A673 (cell line): ENCODE data around the gene TTLL6. TPM values are rescaled to one million over a fixed set of nuclear protein-coding genes. Genes with fewer than 3 reads are reported as not detected.

Source experiments
- BruUV-seq: library from RNA; stranded (reverse); fragments of 400-500 nt; replicated peaks from 2 replicates; lab custom pipeline; 2021; lab: Mats Ljungman, UMichigan
- CTCF ChIA-PET: fragments of 300-600 bp; sonication (Branson Sonifier 250); formaldehyde crosslinking; loops from one replicate; lab custom pipeline; 2022; ENCODE audit warnings: antibody characterized with exemption; lab: Charles Lee
- POLR2A ChIA-PET: fragments of 300-600 bp; sonication (Branson Sonifier 250); formaldehyde crosslinking; loops from one replicate; lab custom pipeline; 2022; ENCODE audit warnings: antibody characterized with exemption; ENCODE audit not compliant: low non-redundant PET; lab: Charles Lee
- DNase-seq: peaks from one replicate; pipeline ENCODE4 v3.0.0-alpha.2; 2015; ENCODE audit warnings: low spot score
- H3K27ac ChIP-seq: fragments of 200-600 bp; sonication (generic); 2 replicates; pipeline ENCODE4 v1.5.1; 2016; ENCODE audit warnings: mixed run types, low read depth, mild to moderate bottlenecking, mixed read lengths, antibody characterized with exemption, low read length; ENCODE audit not compliant: poor library complexity, severe bottlenecking
- H3K27me3 ChIP-seq: fragments of 200-600 bp; sonication (generic); replicated peaks from 2 replicates; pipeline ENCODE4 v1.6.1; 2017; ENCODE audit warnings: mixed run types, low read depth, mild to moderate bottlenecking, mixed read lengths, antibody characterized with exemption, low read length; ENCODE audit not compliant: insufficient read depth, poor library complexity
- H3K36me3 ChIP-seq: fragments of 200-600 bp; sonication (generic); 2 replicates; pipeline ENCODE4 v1.6.1; 2016; ENCODE audit warnings: mixed run types, mild to moderate bottlenecking, mixed read lengths, antibody characterized with exemption, low read length; ENCODE audit not compliant: insufficient read depth, poor library complexity, severe bottlenecking
- H3K4me1 ChIP-seq: fragments of 200-600 bp; sonication (generic); 2 replicates; pipeline ENCODE4 v1.6.1; 2017; ENCODE audit warnings: mixed run types, mild to moderate bottlenecking, mixed read lengths, antibody characterized with exemption, low read length; ENCODE audit not compliant: insufficient read depth, poor library complexity, severe bottlenecking
- H3K4me3 ChIP-seq: fragments of 200-600 bp; sonication (generic); 2 replicates; pipeline ENCODE4 v1.5.1; 2016; ENCODE audit warnings: low read depth, mixed run types, mild to moderate bottlenecking, mixed read lengths, low read length; ENCODE audit not compliant: poor library complexity, severe bottlenecking
- H3K9me3 ChIP-seq: fragments of 200-600 bp; sonication (generic); 2 replicates; pipeline ENCODE4 v1.6.1; 2016; ENCODE audit warnings: mixed run types, low read depth, mild to moderate bottlenecking, mixed read lengths, antibody characterized with exemption, low read length; ENCODE audit not compliant: poor library complexity, severe bottlenecking
- EZH2 ChIP-seq: fragments of 200-600 bp; sonication (generic); IDR thresholded peaks from 2 replicates; pipeline ENCODE4 v1.6.1; 2017; ENCODE audit warnings: borderline replicate concordance, low read depth, mild to moderate bottlenecking, mixed read lengths, antibody characterized with exemption, low read length; ENCODE audit not compliant: poor library complexity, severe bottlenecking
- intact Hi-C: fragments of 100-400 bp; cut with micrococcal nuclease; formaldehyde crosslinking; loops from one replicate; pipeline ENCODE4 v1.10.0; 2022; ENCODE audit not compliant: unreplicated experiment
- total RNA-seq: library from RNA; stranded (reverse); gene quantifications from 2 replicates; pipeline ENCODE4 v1.2.3, GENCODE V29; 2021
- TF ChIP-seq, protein P1 (sequence below): fragments of 300-800, 200-600 bp; sonication (generic); conservative IDR thresholded peaks from 2 replicates; pipeline ENCODE4 v1.5.1; 2017; ENCODE audit warnings: low read depth, mild to moderate bottlenecking, antibody characterized with exemption, low read length, moderate library complexity, mixed read lengths

TTLL6 gene
- total RNA-seq, 1 experiment from 2014 or later: 2.3 TPM

DNA sequence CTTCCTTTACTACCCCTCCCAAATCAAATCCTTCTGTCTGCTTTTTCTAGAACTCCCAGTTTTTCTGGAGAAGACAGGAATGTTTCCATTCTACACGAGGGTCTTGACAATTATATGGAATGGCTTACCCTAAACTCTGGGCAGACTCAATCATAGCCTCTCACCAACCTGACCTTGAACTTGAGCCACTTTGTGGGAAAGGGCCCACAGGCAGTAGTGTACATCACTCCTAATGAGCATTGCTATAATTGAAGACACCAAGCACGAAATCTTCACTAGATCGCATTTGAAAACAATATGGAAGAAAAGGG is 86.8 kb downstream of the TTLL6 start:
- DNase-seq: no peak
- intact Hi-C loops: no loop called here
- H3K4me3 ChIP-seq: no peak overlapping the region
- H3K4me1 ChIP-seq: peaks cover 32% of the 10 kb centered on the region
- ChIA-PET POLR2A (no interaction called here), CTCF (no interaction called here)
- BruUV-seq: no TSS peak
- no peaks in the 10 kb centered on the region for H3K9me3 ChIP-seq
- no peaks in the 10 kb centered on the region for H3K36me3 ChIP-seq
- no peaks in the 10 kb centered on the region for H3K27me3 ChIP-seq
- H3K27ac ChIP-seq: peak overlapping the region; percentile 97
- TF ChIP-seq, protein P1, sequence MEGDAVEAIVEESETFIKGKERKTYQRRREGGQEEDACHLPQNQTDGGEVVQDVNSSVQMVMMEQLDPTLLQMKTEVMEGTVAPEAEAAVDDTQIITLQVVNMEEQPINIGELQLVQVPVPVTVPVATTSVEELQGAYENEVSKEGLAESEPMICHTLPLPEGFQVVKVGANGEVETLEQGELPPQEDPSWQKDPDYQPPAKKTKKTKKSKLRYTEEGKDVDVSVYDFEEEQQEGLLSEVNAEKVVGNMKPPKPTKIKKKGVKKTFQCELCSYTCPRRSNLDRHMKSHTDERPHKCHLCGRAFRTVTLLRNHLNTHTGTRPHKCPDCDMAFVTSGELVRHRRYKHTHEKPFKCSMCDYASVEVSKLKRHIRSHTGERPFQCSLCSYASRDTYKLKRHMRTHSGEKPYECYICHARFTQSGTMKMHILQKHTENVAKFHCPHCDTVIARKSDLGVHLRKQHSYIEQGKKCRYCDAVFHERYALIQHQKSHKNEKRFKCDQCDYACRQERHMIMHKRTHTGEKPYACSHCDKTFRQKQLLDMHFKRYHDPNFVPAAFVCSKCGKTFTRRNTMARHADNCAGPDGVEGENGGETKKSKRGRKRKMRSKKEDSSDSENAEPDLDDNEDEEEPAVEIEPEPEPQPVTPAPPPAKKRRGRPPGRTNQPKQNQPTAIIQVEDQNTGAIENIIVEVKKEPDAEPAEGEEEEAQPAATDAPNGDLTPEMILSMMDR: no peak
- TF ChIP-seq EZH2: no peak

DNA sequence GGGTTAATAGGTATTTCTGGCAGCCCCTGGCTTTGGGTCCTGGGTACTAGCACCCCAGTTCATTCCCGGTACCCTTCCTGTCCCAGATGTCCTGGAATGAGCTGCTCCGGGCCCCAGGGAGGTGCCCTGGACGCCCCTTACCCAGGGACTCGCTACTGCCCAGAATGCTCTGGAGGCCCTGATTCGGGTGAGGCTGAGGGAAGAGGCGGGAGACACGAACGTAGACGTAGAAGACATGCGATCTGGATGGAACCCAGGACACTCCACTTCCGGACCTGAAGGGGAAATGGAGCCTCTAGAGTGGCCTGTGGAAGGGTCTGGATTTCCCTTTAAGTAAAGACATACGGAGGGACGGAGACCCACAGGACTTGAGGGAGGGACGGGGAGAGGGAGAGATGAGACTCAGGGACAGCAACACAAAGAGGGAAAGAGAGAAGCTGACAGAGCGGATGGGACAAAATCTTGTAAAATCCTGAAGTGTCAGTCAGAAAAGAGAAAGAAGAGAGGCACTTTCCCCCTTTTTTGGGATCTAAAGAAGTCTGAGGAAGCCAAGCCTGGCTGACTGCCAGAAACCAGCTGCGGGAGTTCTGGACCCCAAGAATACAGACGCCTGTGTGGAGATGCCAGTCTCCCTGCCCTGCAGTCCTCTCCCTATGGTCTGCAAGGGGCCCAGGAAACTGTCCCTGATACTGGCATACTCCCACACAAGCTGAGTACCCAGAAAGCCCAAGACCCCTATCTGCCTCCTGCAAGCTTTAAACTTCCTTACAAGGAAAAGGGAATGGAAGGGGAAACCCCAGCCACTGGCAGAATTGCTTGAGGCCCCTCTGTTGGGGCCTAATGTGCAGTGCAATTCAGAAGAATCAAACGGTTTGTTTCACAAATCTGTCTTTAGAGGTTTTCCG is 87.4 kb downstream of the TTLL6 start:
- ChIA-PET POLR2A (interaction anchor here (0.5 to 0.9 kb wide), 3 partner anchors 49 to 565 kb away, joined by 3 to 8 read pairs (median 6); no protein-coding TSS in a partner anchor), CTCF (interaction anchor here (1.3 kb wide), 1 partner anchor 51 kb away, joined by 4 read pairs; no protein-coding TSS in a partner anchor)
- peak; percentile 67 for DNase-seq
- peak overlapping the region; percentile 97 for H3K27ac ChIP-seq
- H3K9me3 ChIP-seq: no peaks in the 10 kb centered on the region
- peaks cover 38% of the 10 kb centered on the region for H3K4me1 ChIP-seq
- no peak for TF ChIP-seq EZH2
- TF ChIP-seq, protein P1: no peak
- intact Hi-C loops: no loop called here
- TSS peak; percentile 12 for BruUV-seq
- peak overlapping the region; percentile 73 for H3K4me3 ChIP-seq
- H3K36me3 ChIP-seq: no peaks in the 10 kb centered on the region
- H3K27me3 ChIP-seq: no peaks in the 10 kb centered on the region

DNA sequence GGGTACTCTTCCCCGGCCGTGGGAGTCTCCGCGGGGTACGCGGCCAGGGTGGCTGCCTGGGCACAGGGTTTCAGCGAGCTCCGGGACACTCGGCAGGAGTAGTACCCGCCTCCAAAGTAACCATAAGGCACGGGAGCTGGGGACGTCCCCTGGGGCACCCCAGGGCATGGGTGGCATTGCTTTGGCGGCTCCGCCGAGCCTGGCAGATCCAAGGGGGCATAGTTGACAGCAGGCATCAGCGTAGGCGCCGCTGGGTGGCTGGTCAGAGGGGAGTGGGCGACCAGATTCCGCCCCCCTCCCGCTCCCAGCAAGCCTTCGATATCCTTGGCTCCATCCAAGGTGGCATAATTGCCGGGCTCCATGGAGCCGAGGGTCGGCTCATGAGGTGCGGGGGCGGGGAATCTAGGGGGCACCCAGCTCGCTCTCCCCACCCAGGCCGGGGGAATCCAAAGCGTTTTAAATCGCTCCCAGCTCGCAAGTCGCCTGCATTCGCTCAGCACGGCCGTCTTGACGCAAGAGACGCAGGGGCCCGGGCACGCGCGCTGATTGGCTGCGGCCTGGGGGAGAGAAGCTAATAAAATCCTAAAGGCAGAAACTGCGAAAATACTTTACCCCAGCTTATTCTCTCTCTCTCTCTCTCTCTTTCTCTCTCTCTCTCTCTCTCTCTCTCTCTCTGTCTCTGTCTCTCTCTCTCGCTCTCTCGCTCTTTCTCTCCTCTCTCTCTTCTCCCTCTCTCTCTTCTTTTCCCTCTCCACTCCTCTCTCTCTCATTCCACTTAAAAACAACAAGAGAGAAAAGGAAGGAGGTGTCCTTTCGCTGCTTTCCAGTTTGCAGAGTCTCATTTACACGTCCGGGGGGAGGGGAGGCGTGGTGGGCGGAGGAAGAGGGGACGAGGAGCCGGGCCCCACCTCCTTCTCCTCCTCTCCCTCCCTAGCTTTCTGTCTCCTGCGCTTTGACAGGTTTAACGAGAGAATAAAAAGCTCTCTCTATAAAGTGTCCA is 88.5 kb downstream of the TTLL6 start, which contains the start of gene HOXB13:
Gene HOXB13 (minus strand): TSS at position 519 of the 1,000 bp plus-strand sequence. CDS start 157 bp downstream, at position 362.
- no peak for TF ChIP-seq EZH2
- TF ChIP-seq, protein P1: peak; percentile 14; the same call in 1 of the 2 replicates
- Histone ChIP-seq H3K27me3 (no peaks in the 10 kb centered on the region), H3K27ac (peak within 1 kb of the TSS; percentile 97), H3K36me3 (no peaks in the 10 kb centered on the region), H3K9me3 (no peaks in the 10 kb centered on the region), H3K4me1 (peaks cover 38% of the 10 kb centered on the region), H3K4me3 (peak within 1 kb of the TSS; percentile 73)
- DNase-seq: peak; percentile 96
- ChIA-PET CTCF (interaction anchor here (0.6 to 1.9 kb wide), 5 partner anchors 50 to 266 kb away, joined by 3 to 16 read pairs (median 5); no protein-coding TSS in a partner anchor), POLR2A (interaction anchor here (0.5 to 1.0 kb wide), 8 partner anchors 9 to 787 kb away, joined by 3 to 12 read pairs (median 7); partner anchors contain the start of genes NFE2L1 and PNPO)
- intact Hi-C loops: no loop called here
- BruUV-seq: TSS peak; percentile 45
